Measurements from ENCODE around the gene ITGA4.
A peak's percentile ranks its signal among the peaks of the same experiment; 100 is the strongest.
"Not testable (repeated sequence)": the region's sequence is repeated elsewhere in the genome, so short reads cannot be mapped to it uniquely, and the experiment has no call there.

The ITGA4 gene

DNA sequence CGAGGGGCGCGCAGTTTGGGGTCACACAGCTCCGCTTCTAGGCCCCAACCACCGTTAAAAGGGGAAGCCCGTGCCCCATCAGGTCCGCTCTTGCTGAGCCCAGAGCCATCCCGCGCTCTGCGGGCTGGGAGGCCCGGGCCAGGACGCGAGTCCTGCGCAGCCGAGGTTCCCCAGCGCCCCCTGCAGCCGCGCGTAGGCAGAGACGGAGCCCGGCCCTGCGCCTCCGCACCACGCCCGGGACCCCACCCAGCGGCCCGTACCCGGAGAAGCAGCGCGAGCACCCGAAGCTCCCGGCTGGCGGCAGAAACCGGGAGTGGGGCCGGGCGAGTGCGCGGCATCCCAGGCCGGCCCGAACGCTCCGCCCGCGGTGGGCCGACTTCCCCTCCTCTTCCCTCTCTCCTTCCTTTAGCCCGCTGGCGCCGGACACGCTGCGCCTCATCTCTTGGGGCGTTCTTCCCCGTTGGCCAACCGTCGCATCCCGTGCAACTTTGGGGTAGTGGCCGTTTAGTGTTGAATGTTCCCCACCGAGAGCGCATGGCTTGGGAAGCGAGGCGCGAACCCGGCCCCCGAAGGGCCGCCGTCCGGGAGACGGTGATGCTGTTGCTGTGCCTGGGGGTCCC lies at the start of gene ITGA4:
ITGA4 (plus strand) TSS at position 266 of the 620 bp plus-strand sequence; CDS start at position 535, 269 bp downstream.
- DNase-seq (ENCODE audit: low read depth): peak; percentile 87

- DNase-seq (ENCODE audit: low read depth): no peak
Measured at GRCh38 chr2:181408861-181409260, 48.3 kb upstream of the ITGA4 start.

- DNase-seq (ENCODE audit: low read depth): no peak
Measured at GRCh38 chr2:181411105-181411849, 45.9 kb upstream of the ITGA4 start.

DNA sequence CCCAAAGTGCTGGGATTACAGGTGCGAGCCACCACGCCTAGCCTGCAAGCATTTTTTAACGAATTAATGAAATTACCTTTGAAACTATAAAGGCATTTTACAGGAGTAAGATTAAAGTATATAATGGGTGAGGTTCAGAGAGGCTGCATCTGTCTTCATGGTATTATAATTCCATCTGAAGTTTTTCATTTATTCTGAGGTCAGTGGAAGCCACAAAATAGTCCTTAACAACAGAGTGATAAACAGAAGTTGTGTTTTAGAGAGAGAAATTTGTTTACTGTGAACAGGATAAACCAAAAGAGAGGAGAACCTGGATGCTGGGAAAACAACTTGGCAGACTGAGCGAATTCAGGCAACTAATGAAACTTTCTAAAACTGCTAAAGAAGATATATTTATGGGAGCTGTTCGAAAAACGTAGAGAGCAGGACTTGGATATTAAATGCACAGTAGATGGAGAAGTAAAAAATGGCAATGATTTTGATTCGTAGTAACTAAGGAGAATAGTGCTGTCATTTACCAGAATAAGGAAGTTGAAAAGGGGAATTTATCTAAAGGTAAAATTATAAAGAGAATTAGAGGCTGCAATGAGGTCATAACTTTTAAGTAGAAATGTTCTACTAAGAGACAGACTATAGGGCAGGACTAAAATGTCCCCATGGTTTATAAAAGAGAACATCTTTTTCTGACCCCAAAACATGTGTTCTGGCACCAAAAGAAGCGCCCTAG lies 37.9 kb upstream of the ITGA4 start:
- no peak for DNase-seq (ENCODE audit: low read depth)

DNA sequence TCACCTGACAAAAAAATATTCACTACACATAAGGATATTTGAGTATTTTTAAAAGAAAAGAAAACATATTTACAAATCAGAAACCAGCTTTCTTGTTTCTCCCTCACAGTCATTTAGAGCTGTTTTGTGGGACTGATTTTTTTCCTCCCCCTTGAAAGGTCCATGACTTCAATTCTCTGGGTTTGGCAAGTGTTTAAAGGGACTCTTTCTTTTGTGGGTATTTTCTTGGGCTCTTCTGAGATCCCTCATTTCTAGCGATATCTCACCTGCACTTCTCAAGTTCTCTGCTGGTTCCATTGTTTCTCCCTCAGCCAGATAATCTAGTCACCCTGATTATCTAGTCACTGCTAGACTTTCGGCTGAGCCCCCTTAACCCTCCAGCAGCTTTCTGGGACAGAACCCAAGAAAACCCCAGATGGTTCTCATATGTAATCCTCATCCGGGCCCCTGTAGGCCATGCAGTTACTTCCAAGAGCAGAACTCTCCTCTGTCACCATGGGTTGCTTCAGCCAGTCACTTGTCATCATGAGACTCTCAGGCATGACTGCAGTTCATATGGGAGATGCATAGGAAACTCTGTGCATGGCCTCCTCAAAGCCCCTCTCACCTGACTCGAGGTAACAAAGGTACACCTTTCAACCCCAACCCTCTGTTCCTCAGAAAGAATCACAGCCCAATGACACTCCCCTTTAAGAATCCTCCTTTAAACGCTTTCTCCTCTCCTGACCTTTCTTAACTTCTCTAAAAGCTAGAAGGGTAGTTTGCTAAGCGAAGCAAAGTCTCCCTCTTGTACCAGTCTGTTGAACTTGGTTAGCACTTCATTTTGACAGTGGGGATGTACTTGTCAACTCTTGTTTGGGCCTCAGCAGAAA lies 36.7 kb upstream of the ITGA4 start:
- DNase-seq (ENCODE audit: low read depth): no peak

- DNase-seq (ENCODE audit: low read depth): no peak
Measured at GRCh38 chr2:181421131-181421458, 36.1 kb upstream of the ITGA4 start.

GRCh38 chr2:181421464-181421863 lies 35.7 kb upstream of the ITGA4 start:
- no peak for DNase-seq (ENCODE audit: low read depth)

DNA sequence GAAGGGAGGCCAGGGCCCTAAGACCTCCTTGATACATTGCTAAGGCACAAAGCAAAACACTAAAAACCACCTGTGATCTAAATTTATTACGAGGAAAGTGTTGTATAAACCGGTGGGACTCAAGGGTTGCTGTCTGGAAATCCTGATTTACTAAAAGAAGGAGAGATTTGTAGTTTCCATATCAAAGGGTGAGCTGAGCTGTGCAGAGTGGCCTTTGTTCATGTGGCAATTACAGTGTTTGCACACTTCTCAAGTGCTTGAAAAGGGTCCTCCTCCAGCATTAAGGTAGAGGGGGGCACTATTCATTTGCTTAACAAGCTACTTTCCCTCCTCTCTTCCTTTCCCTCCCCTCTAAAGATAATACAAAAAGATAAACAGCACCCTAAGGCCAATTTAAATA lies 30.5 kb upstream of the ITGA4 start:
- no peak for DNase-seq (ENCODE audit: low read depth)

DNA sequence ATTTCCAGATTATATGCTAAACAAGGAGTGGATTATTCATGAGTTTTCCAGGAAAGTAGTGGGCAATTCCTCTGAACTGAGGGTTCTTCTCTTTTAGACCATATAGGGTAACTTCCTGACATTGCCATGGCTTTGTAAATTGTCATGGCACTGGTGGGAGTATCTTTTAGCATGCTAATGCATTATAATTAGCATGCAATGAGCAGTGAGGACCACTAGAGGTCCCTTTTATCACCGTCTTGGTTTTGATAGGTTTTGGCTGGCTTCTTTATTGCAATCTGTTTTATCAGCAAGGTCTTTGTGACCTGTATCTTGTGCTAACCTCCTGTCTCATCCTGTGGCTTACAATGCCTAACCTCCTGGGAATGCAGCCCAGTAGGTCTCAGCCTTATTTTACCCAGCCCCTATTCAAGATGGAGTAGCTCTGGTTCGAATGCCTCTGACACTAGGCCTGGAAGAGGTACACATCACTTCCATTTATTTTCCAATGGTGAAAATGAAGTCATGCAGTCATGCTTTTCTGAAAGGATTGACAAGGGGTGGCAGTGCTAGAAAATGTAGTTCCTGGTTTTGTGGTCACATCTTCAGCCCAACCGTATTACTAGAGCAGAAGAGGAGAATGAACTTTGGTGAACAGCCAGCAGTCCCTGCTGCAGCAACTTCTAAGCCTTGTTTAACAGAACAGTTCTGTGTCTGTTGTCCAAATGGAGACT lies 26.6 kb upstream of the ITGA4 start:
- DNase-seq (ENCODE audit: low read depth): peak; percentile 49

GRCh38 chr2:181431674-181432073 lies 25.5 kb upstream of the ITGA4 start:
- no peak for DNase-seq (ENCODE audit: low read depth)

DNA sequence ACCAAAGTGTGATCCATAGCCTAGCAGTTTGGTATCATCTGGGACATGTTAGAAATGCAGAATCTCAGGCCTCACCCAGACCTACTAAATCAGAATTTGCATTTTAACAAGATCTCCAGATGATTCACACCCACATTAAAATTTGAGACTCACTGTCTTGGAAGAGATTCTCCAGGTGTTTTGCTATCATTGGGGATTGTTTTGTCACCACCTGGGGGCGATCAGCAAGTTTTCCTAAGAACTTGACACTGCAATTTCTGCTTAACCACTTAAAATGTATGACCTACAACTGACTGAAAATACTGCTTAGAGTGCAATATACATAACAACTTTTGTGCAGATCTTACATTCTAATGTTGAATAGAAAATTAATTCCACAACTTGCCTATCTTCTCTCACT lies 18.9 kb upstream of the ITGA4 start:
- DNase-seq (ENCODE audit: low read depth): peak; percentile 20

- no peak for DNase-seq (ENCODE audit: low read depth)
Measured at GRCh38 chr2:181440344-181440743, 16.8 kb upstream of the ITGA4 start.

DNA sequence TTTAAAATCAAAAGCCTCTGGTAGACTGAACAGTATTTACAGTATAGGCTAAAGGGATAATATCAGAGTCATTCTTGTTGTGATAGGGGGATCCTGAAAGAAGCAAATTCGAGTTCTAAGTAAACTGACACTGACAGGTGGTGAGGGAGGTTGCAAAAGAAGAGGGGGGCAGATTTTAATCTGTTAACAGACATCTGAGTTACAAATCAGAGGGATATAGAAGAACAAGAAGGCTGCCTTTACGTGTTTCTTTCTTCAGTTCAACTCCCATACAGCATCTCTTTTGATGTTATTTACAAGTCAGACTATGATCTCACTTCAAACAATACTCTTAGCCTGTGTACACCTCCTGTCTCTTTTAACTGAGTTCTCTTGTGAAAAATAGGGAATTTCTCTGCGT lies 16.3 kb upstream of the ITGA4 start:
- DNase-seq (ENCODE audit: low read depth): no peak

GRCh38 chr2:181441670-181442069 lies 15.5 kb upstream of the ITGA4 start:
- DNase-seq (ENCODE audit: low read depth): no peak

GRCh38 chr2:181444654-181445053 lies 12.5 kb upstream of the ITGA4 start:
- DNase-seq (ENCODE audit: low read depth): no peak

- no peak for DNase-seq (ENCODE audit: low read depth)
Measured at GRCh38 chr2:181446985-181447384, 10.2 kb upstream of the ITGA4 start.

- not testable (repeated sequence) for DNase-seq (ENCODE audit: low read depth)
Measured at GRCh38 chr2:181449278-181449677, 7.9 kb upstream of the ITGA4 start.

- no peak for DNase-seq (ENCODE audit: low read depth)
Measured at GRCh38 chr2:181454686-181455450, 2.3 kb upstream of the ITGA4 start.

- peak; percentile 68 for DNase-seq (ENCODE audit: low read depth)
Measured at GRCh38 chr2:181456660-181457120, 496 bp upstream of the ITGA4 start.

DNA sequence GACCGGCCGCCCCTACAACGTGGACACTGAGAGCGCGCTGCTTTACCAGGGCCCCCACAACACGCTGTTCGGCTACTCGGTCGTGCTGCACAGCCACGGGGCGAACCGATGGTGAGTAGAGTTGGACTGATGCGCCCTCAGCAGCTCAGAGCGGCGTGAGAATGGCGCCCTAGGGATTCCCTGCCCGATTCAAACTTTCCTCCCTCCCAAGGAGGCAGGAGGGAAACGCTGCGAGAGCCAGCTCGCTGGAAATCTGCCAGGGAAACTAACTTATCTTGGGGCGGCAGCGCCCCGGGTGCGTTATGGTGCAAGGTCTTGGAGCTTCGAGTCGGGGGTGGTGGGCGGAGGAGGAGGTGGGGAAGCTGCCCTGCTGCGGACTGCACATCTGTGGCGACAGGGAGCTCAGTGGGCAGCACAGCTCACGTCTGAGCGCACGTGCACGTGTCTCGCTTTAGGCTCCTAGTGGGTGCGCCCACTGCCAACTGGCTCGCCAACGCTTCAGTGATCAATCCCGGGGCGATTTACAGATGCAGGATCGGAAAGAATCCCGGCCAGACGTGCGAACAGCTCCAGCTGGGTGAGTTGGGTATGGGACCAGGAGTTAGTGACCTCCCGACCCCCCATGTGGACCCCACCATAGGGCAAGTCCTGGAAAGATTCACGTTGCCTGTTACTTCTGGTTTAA lies 697 bp downstream of the ITGA4 start:
- peak; percentile 74 for DNase-seq (ENCODE audit: low read depth)

Data from ELR (cell line).